Measurements from ENCODE around the gene SORT1.

- TF ChIP-seq CTCF (conservative IDR thresholded peaks at IDR 0.05; ENCODE audit: low read depth, low read length) (no peak), EZH2 (IDR thresholded peaks at IDR 0.05; ENCODE audit: borderline replicate concordance, low read depth, low read length, poor library complexity, severe bottlenecking) (no peak)
Observed at GRCh38 chr1:109357616-109358015, 40.1 kb downstream of the SORT1 start.

Measured in A673 (cell line).